GM19193 (cell line): ENCODE data around the gene PAX1.

Experiments
- POLR2A ChIP-seq: IDR thresholded peaks from 4 replicates; pipeline ENCODE4 v1.6.1; 2011; ENCODE audit not compliant: insufficient read depth, insufficient read length; ENCODE audit errors: extremely low read depth

PAX1 gene

DNA sequence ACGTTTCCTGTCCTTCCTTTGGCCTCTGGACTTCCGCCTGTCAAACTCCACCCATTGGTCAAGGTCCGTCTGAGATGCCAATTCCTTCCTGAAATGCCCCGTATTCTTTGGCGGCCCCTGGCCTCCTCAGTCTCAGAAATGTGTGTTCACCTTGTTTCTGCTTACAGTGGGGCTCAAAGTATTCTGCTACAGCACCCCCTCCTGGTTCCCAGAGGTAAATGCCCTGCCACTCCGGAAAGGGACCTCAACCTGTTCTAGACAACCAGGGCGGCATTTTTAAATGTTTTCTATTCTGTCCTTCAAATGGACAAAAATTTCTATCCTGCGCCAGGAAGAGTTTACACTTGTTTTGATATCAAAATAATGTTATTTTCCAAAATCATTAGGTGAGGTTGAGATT is 12.1 kb upstream of the PAX1 start:
- no peak for TF ChIP-seq POLR2A

DNA sequence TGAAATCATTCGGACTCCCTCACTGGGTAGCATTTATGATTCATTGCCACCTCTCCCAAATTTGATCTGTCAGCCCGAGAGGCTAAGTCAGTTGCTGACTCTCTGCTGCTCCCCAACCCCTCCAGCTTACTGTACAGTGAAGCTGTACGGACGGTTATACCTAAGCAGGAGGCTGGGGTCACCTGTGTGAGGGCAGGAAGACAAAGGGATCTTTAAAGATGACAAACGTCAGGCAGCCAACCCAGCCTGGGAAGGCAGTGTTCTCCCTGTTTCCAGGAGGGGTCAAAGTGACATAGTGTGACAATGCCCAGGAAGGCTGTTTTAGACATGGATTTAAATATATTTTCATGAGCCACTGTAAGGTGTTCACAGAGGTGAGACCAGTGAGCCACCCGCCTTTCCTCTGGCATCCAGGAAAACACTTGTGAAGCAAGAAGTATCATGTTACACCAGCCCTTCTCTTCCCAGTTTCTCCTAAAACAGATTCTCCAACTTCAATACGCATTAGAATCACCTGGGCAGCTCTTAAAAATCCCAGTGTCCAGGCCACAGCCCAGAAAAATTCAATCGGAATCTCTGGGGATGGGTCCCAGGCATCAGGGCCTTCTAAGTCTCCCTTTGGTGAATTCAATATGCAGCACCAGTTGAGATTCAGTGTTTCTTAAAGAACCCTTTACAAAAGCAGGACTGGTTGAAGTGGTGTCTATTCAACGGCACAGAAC is 6.8 kb upstream of the PAX1 start:
- TF ChIP-seq POLR2A: no peak

DNA sequence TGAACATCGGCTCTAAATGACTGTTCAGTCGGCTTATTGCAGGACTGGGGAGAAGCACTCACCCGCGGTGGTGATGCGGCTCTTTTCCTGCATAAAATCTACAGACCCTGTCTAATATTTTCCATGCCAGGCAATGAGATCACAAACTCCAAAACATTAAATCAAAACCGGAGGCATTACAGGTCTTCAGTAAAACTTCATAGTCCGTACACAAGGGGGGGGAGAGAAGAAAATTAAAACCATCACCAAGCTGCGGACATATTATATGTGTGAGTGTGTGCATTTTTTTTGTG is 6.3 kb upstream of the PAX1 start:
- TF ChIP-seq POLR2A: no peak

DNA sequence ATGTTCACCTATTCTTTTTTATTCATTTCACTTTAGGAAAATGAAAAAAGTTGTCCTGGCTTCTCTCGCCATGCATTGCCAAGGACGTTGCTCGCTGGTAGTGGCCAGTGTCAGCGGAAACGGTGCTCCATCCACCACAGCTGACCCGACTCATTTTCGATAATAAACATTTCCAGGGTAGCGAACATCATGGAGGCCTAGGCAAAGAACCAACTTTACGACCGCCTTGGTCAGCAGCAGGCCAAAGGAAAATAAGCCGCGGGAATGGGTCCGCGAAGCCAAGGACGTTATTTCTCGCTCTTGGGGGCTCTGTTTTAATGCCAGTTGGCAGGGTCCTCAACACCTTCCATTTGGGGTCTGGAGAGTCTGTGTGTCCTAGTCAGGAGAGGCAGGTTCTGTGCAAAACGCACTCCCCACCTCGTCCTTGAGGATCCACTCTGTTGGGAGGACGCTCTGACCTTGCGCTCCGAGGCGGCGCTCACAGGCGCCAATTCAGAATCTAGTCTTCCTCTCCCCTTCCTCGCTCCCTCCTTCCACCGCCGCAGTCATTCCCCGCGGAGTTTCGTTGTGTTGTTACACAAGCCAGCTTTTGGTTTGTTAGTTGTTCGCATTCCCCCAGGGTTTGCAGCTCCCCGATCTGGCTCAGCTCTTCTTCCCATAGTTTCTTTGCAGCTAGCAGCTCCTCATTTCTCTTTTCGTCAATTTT is 4.1 kb upstream of the PAX1 start:
- no peak for TF ChIP-seq POLR2A

DNA sequence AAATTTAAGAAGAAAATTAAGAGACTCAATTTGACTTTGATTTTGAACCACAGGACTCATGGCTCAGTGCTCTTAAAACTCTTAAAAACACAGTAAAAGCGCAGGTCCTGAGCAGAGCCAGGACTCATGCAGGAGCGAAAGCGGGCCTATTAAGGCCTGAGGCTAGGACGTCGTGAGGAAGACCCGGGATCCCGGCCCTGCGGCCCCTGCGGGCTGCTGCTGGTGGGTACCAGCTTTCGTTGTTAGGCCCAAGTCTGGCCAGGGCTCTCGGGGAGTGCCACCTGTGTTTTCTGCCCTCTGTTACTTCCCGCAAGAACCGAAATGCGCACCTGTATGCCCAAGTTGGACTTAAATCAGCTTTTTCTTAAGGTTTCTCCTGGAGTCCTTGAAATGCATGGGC is 3.4 kb upstream of the PAX1 start:
- TF ChIP-seq POLR2A: no peak

DNA sequence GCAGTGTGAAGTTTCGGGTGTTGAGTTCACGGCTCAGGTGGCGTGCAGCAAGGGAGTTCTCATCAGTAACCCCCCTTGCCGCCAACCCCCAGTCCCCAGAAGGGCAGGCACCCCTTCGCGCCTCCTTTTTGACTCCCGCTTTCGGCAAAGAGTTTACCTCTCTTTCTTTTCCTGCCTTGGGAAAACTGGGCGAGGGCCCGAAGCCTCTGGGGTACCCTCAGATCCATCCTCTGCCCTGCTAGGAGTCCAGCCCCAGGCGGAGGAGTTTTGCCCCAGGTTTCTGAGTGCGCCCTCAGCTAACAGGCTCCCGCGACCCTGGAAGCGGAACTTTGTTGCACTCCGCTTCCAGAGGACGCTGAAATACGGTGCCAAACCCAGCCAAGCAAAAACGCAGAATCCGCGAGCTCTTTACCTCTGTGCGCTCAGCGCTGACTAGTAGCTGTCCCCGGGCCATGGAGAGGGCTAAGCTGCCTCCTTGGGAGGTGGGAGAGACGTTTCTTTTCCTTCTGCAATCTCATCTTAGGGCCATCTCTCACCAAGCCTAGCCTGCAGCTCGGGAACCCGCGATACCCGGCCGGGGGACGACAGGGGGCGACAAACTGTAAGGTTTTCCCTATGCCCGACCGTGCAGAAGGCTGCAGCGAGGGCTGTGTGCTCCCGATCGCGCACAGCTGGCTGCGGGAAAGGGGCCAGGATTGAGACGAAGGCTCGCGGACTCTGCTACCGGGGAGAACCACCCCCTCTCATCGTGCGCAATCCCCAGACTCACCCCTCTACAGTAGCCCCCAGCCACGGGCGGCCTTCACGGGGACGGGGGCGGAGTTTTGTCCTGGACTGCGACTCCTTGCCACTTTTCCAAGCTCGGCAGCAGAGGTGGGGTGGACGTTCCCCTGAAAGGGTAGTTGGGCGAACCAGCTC is 2.7 kb upstream of the PAX1 start:
- no peak for TF ChIP-seq POLR2A

DNA sequence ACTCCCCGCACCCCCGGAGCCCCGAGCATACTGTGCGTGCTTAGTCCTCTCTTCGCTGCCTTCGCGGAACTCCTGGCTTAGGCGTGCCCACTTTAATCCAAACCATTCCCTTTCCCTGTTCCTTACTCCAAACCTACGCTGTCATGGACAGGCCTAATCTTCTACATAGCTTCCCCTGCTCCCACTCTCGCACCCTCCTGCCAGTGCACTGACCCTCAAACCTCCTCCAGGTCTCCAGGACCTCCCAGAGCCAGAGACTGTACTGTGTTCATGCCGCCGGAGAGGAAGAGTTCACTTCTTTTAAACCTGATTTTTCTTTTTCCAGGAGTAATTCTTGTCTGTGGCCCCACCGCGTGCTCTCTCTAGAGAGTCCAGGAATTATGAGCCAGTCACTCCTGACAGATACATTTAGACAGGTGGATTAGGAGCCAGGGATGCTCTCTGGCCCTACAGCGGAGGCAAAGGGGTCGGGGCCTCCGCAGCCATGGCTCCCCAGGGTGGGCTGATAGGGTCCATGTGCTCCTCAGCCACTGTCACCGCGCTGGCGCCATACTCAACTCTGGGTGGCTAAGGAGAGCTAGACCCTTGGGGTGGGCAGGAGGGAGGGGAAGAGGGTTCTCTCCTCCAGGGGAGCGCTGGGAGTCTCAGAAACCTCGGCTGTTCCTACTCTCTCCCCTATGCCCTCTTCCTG is 1.6 kb upstream of the PAX1 start:
- no peak for TF ChIP-seq POLR2A

DNA sequence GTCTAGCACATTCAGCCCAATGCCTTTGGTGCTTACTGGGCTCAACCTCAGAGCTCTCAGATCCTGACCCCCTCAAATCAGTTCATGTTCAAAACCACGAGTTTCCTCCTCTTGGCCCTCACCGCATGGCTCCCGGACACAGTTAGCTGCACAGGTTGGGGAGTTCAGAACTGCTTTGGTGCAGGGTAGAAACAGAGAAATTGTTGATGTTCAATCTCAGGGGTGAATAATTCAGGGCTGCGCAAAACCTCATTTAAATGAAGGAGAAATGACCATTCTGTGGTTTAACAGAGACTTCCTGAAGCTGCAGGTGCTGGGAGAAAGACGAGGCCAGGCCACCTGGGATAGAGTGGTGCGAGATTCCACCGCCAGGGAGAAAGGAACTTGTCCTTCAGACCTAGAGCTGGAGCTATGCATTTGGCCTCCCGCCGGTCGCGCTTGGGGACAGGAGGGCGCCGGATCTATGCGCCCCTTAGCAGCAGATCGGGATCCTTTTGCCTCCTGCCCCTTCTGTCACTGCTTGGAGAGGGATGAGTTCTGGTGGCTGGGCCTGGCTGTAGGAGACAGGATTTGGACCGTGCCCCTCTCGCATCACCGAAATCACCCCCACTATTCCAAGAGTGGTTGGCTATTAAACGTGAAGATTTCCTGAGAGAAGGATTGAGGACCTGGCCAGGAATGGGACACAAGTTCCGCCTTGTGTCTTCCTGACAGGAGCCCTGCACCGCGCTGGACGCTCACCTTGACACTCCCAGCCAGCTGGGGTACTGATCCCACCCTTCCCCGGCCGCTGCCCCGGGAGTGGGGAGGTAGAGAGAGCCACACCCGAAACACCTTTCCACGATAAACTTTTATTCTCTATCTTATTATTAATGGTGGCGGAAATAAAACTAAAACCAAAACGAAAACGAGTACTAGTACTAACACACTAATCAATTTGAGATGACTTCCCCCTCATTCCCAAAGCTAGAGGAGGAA is 767 bp upstream of the PAX1 start:
- TF ChIP-seq POLR2A: no peak

DNA sequence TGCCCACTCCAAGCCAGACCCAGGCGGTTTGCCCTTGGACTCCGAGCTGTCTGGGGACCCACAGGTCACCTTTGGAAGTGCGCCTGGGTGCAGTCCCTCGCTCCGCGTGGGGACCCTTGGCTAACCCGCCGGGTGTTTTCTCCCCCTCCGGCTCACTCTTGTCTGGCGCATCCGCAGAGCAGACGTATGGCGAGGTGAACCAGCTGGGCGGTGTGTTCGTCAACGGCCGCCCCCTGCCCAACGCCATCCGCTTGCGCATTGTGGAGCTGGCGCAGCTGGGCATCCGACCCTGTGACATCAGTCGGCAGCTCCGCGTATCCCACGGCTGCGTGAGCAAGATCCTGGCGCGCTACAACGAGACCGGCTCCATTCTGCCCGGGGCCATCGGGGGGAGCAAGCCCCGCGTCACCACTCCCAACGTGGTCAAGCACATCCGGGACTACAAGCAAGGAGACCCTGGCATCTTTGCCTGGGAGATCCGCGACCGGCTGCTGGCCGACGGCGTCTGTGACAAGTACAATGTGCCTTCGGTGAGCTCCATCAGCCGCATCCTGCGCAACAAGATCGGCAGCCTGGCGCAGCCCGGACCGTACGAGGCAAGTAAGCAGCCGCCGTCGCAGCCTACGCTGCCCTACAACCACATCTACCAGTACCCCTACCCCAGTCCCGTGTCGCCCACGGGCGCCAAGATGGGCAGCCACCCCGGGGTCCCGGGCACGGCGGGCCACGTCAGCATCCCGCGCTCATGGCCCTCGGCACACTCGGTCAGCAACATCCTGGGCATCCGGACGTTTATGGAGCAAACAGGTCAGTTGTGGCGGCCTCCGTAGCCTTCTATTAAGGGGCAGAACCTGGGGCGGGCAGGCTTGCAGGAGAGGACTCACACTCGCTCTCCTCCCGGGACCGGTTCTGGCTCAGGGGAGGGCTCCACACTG is 1.1 kb downstream of the PAX1 start:
- TF ChIP-seq POLR2A: no peak

DNA sequence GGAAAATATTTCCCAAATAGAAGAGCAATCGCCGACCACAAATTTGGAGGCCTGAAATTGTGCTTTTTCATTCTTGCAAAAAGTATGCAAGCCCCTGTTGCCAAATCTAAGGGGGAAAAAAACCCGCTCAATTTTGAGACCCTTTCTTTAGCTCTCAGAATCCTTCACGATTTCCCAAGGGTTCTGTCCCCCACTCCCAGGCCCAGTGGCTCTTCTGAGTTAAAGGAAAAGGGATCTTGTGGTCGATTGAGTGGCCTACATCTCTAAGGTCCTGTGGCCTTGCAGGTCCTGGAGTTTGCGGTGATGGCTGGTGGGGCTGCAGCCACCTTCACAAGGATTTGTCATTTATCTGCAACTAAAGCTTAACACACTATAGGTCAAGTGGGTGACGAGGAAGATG is 1.8 kb downstream of the PAX1 start:
- TF ChIP-seq POLR2A: no peak

DNA sequence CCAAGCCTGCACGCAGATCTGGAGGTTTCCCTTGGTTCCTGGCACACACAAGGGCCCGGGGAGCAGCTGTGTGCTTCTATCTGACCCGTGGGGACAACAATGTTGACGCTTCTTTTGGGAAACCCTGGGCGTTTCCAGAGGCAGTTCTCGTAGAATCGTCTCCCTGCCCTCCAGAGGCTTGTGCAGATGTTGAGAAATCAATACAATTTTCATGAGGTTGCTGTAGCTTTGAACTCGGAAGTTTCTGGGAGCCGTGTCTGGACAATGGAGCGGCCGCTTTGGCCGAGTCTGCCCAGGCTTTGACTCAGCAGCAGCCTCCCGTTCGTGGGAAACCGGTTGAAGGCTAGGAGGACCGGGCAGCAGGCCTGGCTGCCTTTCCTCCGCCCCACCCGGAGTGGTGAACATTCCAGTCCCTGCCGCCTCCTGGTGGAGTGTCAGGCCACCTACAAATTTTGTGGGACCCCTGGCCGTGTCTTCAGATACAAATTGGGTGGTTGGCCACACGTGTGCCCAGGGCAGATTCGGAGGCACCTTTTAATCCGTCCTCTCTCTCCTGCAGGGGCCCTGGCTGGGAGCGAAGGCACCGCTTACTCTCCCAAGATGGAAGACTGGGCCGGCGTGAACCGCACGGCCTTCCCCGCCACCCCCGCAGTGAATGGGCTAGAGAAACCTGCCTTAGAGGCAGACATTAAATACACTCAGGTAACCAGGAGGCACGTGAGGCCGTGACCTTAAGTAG is 2.7 kb downstream of the PAX1 start:
- no peak for TF ChIP-seq POLR2A
